Astrocyte (in vitro differentiated cells and primary cell): ENCODE data around the gene DYRK4.

Experiments
- CTCF ChIP-seq: IDR thresholded peaks from 2 replicates; pipeline ENCODE4 v1.5.1; 2011; ENCODE audit warnings: low read depth, mild to moderate bottlenecking, inconsistent platforms, low read length, moderate library complexity; ENCODE audit not compliant: insufficient read depth
- EZH2 ChIP-seq: IDR thresholded peaks from 2 replicates; pipeline ENCODE4 v1.6.1; 2012; ENCODE audit warnings: mild to moderate bottlenecking, low read length, inconsistent platforms; ENCODE audit not compliant: insufficient read depth

GRCh38 chr12:4545195-4545594 is 16.8 kb upstream of the DYRK4 start:
- no peak for TF ChIP-seq CTCF
- TF ChIP-seq EZH2: no peak
